ENCODE results near the gene RNF8. TPM values are rescaled to one million over a fixed set of nuclear protein-coding genes. Genes with fewer than 3 reads are reported as not detected.

The RNF8 gene
- total RNA-seq, 1 experiment from 2014 or later: 33.6 TPM

GRCh38 chr6:37409501-37409900, 55.7 kb downstream of the RNF8 start:
- DNase-seq (ENCODE audit: low read depth in 1 of 2, low spot score in 2 of 2): no peak

GRCh38 chr6:37417393-37417792, 63.6 kb downstream of the RNF8 start:
- Histone ChIP-seq H3K4me3 (no peak overlapping the region), H3K9me3 (replicated peaks) (no peaks in the 10 kb centered on the region), H3K27me3 (replicated peaks) (no peaks in the 10 kb centered on the region), H3K4me1 (replicated peaks) (no peaks in the 10 kb centered on the region), H3K27ac (no peak overlapping the region), H3K36me3 (no peaks in the 10 kb centered on the region)
- DNase-seq (ENCODE audit: low read depth in 1 of 2, low spot score in 2 of 2): no peak

More at GRCh38 chr6:37409501-37409900, 55.7 kb downstream of the RNF8 start:
- Histone ChIP-seq H3K4me3 (no peak overlapping the region), H3K27ac (no peak overlapping the region), H3K9me3 (replicated peaks) (no peaks in the 10 kb centered on the region; the same call in 1 of the 2 replicates), H3K27me3 (replicated peaks) (peaks cover 24% of the 10 kb centered on the region), H3K4me1 (replicated peaks) (no peaks in the 10 kb centered on the region), H3K36me3 (no peaks in the 10 kb centered on the region)

- H3K27me3 ChIP-seq (replicated peaks): no peaks in the 10 kb centered on the region
- no peaks in the 10 kb centered on the region for H3K4me1 ChIP-seq (replicated peaks)
- no peaks in the 10 kb centered on the region for H3K36me3 ChIP-seq
- no peak for DNase-seq (ENCODE audit: low read depth in 1 of 2, low spot score in 2 of 2)
- no peak overlapping the region for H3K27ac ChIP-seq
- H3K9me3 ChIP-seq (replicated peaks): no peaks in the 10 kb centered on the region
- H3K4me3 ChIP-seq: no peak overlapping the region
Measured at GRCh38 chr6:37418722-37419121, 64.9 kb downstream of the RNF8 start.

GRCh38 chr6:37426058-37426944, 72.5 kb downstream of the RNF8 start:
- no peaks in the 10 kb centered on the region for H3K27me3 ChIP-seq (replicated peaks)
- H3K36me3 ChIP-seq: no peaks in the 10 kb centered on the region
- H3K4me3 ChIP-seq: no peak overlapping the region
- H3K9me3 ChIP-seq (replicated peaks): no peaks in the 10 kb centered on the region
- H3K27ac ChIP-seq: no peak overlapping the region
- DNase-seq (ENCODE audit: low read depth in 1 of 2, low spot score in 2 of 2): no peak
- no peaks in the 10 kb centered on the region for H3K4me1 ChIP-seq (replicated peaks)

- Histone ChIP-seq H3K4me1 (replicated peaks) (no peaks in the 10 kb centered on the region), H3K27ac (no peak overlapping the region), H3K36me3 (no peaks in the 10 kb centered on the region), H3K4me3 (no peak overlapping the region), H3K9me3 (replicated peaks) (no peaks in the 10 kb centered on the region), H3K27me3 (replicated peaks) (no peaks in the 10 kb centered on the region)
- DNase-seq (ENCODE audit: low read depth in 1 of 2, low spot score in 2 of 2): no peak
Measured at GRCh38 chr6:37426945-37427510, 73.2 kb downstream of the RNF8 start.

GRCh38 chr6:37429352-37429750, 75.6 kb downstream of the RNF8 start:
- Histone ChIP-seq H3K4me3 (no peak overlapping the region), H3K36me3 (peaks cover 4% of the 10 kb centered on the region), H3K27ac (no peak overlapping the region), H3K9me3 (replicated peaks) (no peaks in the 10 kb centered on the region), H3K4me1 (replicated peaks) (peaks cover 11% of the 10 kb centered on the region), H3K27me3 (replicated peaks) (no peaks in the 10 kb centered on the region)
- no peak for DNase-seq (ENCODE audit: low read depth in 1 of 2, low spot score in 2 of 2)

- Histone ChIP-seq H3K27ac (peak overlapping the region; percentile 60), H3K4me3 (peak overlapping the region; percentile 77), H3K36me3 (peaks cover 22% of the 10 kb centered on the region), H3K4me1 (replicated peaks) (peaks cover 13% of the 10 kb centered on the region), H3K27me3 (replicated peaks) (no peaks in the 10 kb centered on the region), H3K9me3 (replicated peaks) (no peaks in the 10 kb centered on the region)
- DNase-seq (ENCODE audit: low read depth in 1 of 2, low spot score in 2 of 2): no peak
Measured at GRCh38 chr6:37432590-37432915, 78.8 kb downstream of the RNF8 start.

- Histone ChIP-seq H3K4me1 (replicated peaks) (peaks cover 13% of the 10 kb centered on the region), H3K9me3 (replicated peaks) (no peaks in the 10 kb centered on the region), H3K36me3 (peaks cover 27% of the 10 kb centered on the region), H3K27me3 (replicated peaks) (no peaks in the 10 kb centered on the region), H3K27ac (peak within 1 kb of the TSS; percentile 60), H3K4me3 (peak within 1 kb of the TSS; percentile 77)
- DNase-seq (ENCODE audit: low read depth in 1 of 2, low spot score in 2 of 2): peak; percentile 92 to 96
Measured at GRCh38 chr6:37432916-37433656, 79.3 kb downstream of the RNF8 start, which contains the start of gene CMTR1. TSS of gene CMTR1 (plus strand) at chr6:37433221. CDS start at chr6:37435630, 2,409 bp downstream.

GRCh38 chr6:37433657-37434271, 80.0 kb downstream of the RNF8 start:
- H3K36me3 ChIP-seq: peaks cover 34% of the 10 kb centered on the region
- peak in 1 of 2 experiments; percentile 39 for DNase-seq (ENCODE audit: low read depth in 1 of 2, low spot score in 2 of 2)
- H3K4me3 ChIP-seq: peak overlapping the region; percentile 77
- no peaks in the 10 kb centered on the region for H3K9me3 ChIP-seq (replicated peaks)
- peak overlapping the region; percentile 60 for H3K27ac ChIP-seq
- H3K4me1 ChIP-seq (replicated peaks): peaks cover 13% of the 10 kb centered on the region
- no peaks in the 10 kb centered on the region for H3K27me3 ChIP-seq (replicated peaks)

GRCh38 chr6:37435373-37435772, 81.6 kb downstream of the RNF8 start:
- Histone ChIP-seq H3K4me3 (no peak overlapping the region), H3K27me3 (replicated peaks) (no peaks in the 10 kb centered on the region), H3K9me3 (replicated peaks) (no peaks in the 10 kb centered on the region), H3K27ac (no peak overlapping the region), H3K36me3 (peaks cover 50% of the 10 kb centered on the region), H3K4me1 (replicated peaks) (peaks cover 13% of the 10 kb centered on the region)
- DNase-seq (ENCODE audit: low read depth in 1 of 2, low spot score in 2 of 2): no peak

GRCh38 chr6:37435816-37436215, 82.0 kb downstream of the RNF8 start:
- DNase-seq (ENCODE audit: low read depth in 1 of 2, low spot score in 2 of 2): no peak
- Histone ChIP-seq H3K27ac (no peak overlapping the region), H3K36me3 (peaks cover 54% of the 10 kb centered on the region), H3K27me3 (replicated peaks) (no peaks in the 10 kb centered on the region), H3K4me3 (no peak overlapping the region), H3K9me3 (replicated peaks) (no peaks in the 10 kb centered on the region), H3K4me1 (replicated peaks) (peaks cover 13% of the 10 kb centered on the region)

GRCh38 chr6:37438930-37439329, 85.1 kb downstream of the RNF8 start:
- Histone ChIP-seq H3K27me3 (replicated peaks) (no peaks in the 10 kb centered on the region), H3K4me3 (no peak overlapping the region), H3K36me3 (peaks cover 71% of the 10 kb centered on the region), H3K4me1 (replicated peaks) (peaks cover 13% of the 10 kb centered on the region), H3K9me3 (replicated peaks) (peaks cover 4% of the 10 kb centered on the region; the same call in 1 of the 2 replicates), H3K27ac (no peak overlapping the region)
- DNase-seq (ENCODE audit: low read depth in 1 of 2, low spot score in 2 of 2): no peak

GRCh38 chr6:37441651-37442050, 87.9 kb downstream of the RNF8 start:
- peaks cover 82% of the 10 kb centered on the region for H3K36me3 ChIP-seq
- no peak for DNase-seq (ENCODE audit: low read depth in 1 of 2, low spot score in 2 of 2)
- H3K4me1 ChIP-seq (replicated peaks): peaks cover 7% of the 10 kb centered on the region; the same call in 1 of the 2 replicates
- H3K27me3 ChIP-seq (replicated peaks): no peaks in the 10 kb centered on the region
- H3K9me3 ChIP-seq (replicated peaks): peaks cover 4% of the 10 kb centered on the region; the same call in 1 of the 2 replicates
- H3K27ac ChIP-seq: no peak overlapping the region
- H3K4me3 ChIP-seq: no peak overlapping the region

Data from SJSA1 (cell line).